ENCODE measurements around the gene SEMA6A. TPM values are rescaled to one million over a fixed set of nuclear protein-coding genes. Genes with fewer than 3 reads are reported as not detected.

SEMA6A gene
- polyA plus RNA-seq, 1 of the 3 experiments (the other 2 are of a cell fraction): 0.18 TPM

- TF ChIP-seq ZBTB33 (IDR thresholded peaks at IDR 0.05; ENCODE audit: borderline replicate concordance, low read depth) (no peak), PBX3 (IDR thresholded peaks at IDR 0.05) (peak; percentile 78), SMC3 (IDR thresholded peaks at IDR 0.05; ENCODE audit: low read depth, low read length) (no peak), USF2 (IDR thresholded peaks at IDR 0.05; ENCODE audit: borderline replicate concordance, low read depth, low read length) (no peak), REST (IDR thresholded peaks at IDR 0.05; ENCODE audit: low read depth, low read length) (no peak), MXI1 (IDR thresholded peaks at IDR 0.05; ENCODE audit: low read depth, low read length) (no peak), YY1 (IDR thresholded peaks at IDR 0.05; ENCODE audit: low read depth) (no peak), MEF2A (IDR thresholded peaks at IDR 0.05; ENCODE audit: borderline replicate concordance, low read depth) (no peak), EP300 (IDR thresholded peaks at IDR 0.05; ENCODE audit: borderline replicate concordance in 1 of 2, low read depth in 1 of 2, low read length in 1 of 2) (peak in 1 of 2 experiments; percentile 48; a peak in 1 of 4 replicates), MAX (IDR thresholded peaks at IDR 0.05; ENCODE audit: low read depth) (no peak; the same call in 1 of the 2 replicates), NRF1 (IDR thresholded peaks at IDR 0.05; ENCODE audit: low read depth, low read length) (no peak), FOXM1 (IDR thresholded peaks at IDR 0.05; ENCODE audit: low read depth) (no peak), CHD2 (IDR thresholded peaks at IDR 0.05; ENCODE audit: low read length, partially characterized antibody) (no peak), RFX5 (IDR thresholded peaks at IDR 0.05; ENCODE audit: low read length) (no peak), EZH2phosphoT487 (IDR thresholded peaks at IDR 0.05; ENCODE audit: borderline replicate concordance, low read depth) (no peak), TAF1 (IDR thresholded peaks at IDR 0.05; ENCODE audit: borderline replicate concordance, low read depth, low read length) (no peak), CTCF (IDR thresholded peaks at IDR 0.05) (no peak)
Measured at GRCh38 chr5:116442095-116442534, 132.5 kb downstream of the SEMA6A start (continued).
